Epithelial cell of proximal tubule (primary cell): ENCODE measurements around the gene PTPN13. TPM values are rescaled to one million over a fixed set of nuclear protein-coding genes. Genes with fewer than 3 reads are reported as not detected.

ENCODE experiments used
- DNase-seq: peaks from one replicate; pipeline ENCODE4 v3.0.0-alpha.2; 2011; ENCODE audit warnings: low read depth
- H3K4me3 ChIP-seq: 2 replicates; pipeline ENCODE4 v1.5.1; 2011; ENCODE audit warnings: low read depth, mild to moderate bottlenecking, low read length
- total RNA-seq: library from RNA; depleted of rRNA; stranded (reverse); fragments of >200 nt; gene quantifications from 2 replicates; pipeline ENCODE4 v1.2.3, GENCODE V29; 2015
- TF ChIP-seq, protein P1 (sequence below): conservative IDR thresholded peaks from 2 replicates; pipeline ENCODE4 v1.5.1; 2012; ENCODE audit warnings: low read depth, mild to moderate bottlenecking, low read length

PTPN13 gene
- total RNA-seq, 1 donor from 2014 or later: 19.8 TPM

DNA sequence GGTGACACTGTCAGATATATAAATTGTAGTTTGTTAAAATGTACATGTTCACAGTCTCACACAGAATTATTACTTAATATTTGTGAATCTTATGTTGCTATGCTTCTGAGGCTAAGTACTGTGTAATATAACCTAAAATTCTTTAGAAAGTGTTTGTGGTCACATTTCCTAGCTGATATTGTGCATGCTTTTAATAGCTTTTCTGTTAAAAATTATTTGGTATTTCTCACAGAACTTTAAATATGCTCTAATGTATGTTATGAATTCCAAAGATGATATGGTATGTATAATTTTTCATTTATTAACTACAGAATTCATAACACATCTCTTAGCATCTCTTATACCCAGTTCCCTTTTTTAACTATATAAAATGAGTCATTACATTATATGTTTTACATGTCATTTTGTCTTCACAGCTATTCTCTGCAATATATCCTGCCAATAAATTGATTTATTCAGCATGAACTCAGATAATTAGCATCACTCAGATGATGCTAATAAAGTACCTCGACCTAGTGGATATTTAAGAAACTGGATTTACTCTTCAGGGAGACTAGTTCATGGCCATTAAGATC is 9.3 kb downstream of the PTPN13 start:
- no peak overlapping the region for H3K4me3 ChIP-seq
- TF ChIP-seq, protein P1, sequence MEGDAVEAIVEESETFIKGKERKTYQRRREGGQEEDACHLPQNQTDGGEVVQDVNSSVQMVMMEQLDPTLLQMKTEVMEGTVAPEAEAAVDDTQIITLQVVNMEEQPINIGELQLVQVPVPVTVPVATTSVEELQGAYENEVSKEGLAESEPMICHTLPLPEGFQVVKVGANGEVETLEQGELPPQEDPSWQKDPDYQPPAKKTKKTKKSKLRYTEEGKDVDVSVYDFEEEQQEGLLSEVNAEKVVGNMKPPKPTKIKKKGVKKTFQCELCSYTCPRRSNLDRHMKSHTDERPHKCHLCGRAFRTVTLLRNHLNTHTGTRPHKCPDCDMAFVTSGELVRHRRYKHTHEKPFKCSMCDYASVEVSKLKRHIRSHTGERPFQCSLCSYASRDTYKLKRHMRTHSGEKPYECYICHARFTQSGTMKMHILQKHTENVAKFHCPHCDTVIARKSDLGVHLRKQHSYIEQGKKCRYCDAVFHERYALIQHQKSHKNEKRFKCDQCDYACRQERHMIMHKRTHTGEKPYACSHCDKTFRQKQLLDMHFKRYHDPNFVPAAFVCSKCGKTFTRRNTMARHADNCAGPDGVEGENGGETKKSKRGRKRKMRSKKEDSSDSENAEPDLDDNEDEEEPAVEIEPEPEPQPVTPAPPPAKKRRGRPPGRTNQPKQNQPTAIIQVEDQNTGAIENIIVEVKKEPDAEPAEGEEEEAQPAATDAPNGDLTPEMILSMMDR: no peak
- DNase-seq: no peak

DNA sequence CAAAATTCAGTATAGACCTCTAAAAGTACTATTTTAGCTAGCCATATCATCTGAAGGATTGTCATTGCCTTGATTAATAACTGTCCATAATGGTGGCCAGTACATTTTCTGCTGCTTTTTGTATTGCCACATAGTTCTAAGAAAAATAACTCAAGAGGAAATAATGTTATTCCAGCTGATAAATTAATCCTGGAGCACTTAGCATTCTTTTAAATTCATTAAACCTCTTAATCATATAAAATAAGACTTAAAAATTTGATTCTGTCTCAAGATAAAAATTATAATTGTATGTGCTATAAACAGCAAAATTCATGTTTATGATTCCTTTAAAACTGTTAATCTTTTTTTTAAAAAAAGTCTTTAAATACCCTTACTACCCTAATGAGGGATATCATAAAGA is 12.7 kb downstream of the PTPN13 start:
- TF ChIP-seq, protein P1: no peak
- no peak overlapping the region for H3K4me3 ChIP-seq
- DNase-seq: no peak

DNA sequence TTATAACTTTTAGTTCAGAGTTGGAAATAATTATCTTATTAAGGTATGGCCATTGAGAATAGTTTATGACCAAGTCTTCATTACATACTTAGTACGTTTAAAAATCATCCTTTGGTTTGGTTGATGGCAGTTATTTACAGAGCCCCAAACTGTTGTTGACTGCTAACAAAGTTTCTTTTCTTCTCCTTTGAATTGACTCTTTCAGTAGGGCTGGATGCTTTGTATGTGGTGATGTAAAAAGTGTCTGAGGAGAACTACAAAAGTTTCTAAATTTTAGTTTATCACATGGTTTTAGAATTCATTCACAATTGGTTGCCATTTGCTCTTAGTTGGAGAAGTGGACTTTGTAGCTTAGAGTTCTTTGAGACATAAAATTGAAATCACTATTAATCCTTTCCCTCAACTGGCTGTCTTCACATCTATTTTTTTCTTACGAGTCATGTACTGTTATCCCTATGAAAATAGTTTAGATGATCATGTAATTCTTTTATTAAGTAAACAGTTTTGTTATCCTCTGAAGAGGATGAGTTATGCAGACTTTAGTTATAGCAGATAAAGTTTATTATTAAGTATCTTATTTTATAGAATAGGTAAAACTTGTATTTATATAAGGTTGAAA is 14.8 kb downstream of the PTPN13 start:
- TF ChIP-seq, protein P1: no peak
- no peak for DNase-seq
- H3K4me3 ChIP-seq: no peak overlapping the region

DNA sequence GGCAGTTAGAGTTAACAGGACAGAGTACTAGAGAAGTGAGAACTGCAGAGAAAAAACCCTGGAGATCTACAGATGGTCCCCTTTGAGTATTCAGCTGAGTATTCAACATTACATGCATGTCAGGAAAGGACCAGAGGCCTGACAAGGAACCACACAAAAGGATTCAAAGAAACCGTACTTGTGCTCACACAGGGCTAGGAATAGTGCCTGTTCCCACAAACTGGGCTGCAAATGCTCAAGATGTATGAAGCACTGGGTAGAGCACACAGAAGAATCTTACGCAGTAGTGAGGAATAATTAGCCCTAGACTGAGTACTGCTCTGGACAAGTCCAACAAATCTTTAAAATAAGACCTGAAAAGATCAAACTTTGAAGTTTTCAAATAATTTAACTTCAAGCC is 17.6 kb downstream of the PTPN13 start:
- H3K4me3 ChIP-seq: no peak overlapping the region
- TF ChIP-seq, protein P1: no peak
- no peak for DNase-seq

DNA sequence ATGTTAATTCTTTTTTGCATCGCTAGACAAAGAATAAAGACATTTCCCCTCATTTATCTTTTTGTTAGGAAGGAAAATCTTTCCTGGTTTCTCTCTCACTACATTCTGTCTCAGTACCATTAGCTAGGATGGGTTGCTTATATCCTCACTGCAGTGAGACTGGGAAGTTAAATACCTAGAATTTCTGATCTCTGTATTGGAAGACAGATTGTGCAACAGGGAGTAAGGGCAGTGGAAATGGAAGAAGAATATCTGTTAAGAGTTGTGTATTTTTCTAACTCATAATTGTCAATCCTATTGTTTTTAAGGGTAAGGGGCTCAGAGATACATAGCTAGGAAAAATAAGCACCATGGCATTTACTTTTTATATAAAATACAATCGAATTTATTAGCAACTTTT is 19.6 kb downstream of the PTPN13 start:
- no peak for DNase-seq
- TF ChIP-seq, protein P1: no peak
- no peak overlapping the region for H3K4me3 ChIP-seq

GRCh38 chr4:86614865-86615264 is 20.8 kb downstream of the PTPN13 start:
- TF ChIP-seq, protein P1: no peak
- no peak for DNase-seq
- H3K4me3 ChIP-seq: no peak overlapping the region

- DNase-seq: no peak
- H3K4me3 ChIP-seq: no peak overlapping the region
- TF ChIP-seq, protein P1: no peak
Observed at GRCh38 chr4:86615501-86615900, 21.4 kb downstream of the PTPN13 start.
